LNCAP (cell line): Measurements from ENCODE around the gene TOX3.

Source experiments
- CTCF ChIP-seq: fragments of 450-650 bp; IDR thresholded peaks from 2 replicates; pipeline ENCODE4 v1.5.1; 2017; ENCODE audit warnings: mild to moderate bottlenecking

The TOX3 gene

GRCh38 chr16:52451971-52452421, 94.9 kb downstream of the TOX3 start:
- TF ChIP-seq CTCF, result no peak

- no peak for TF ChIP-seq CTCF
These were observed 96.0 kb downstream of the TOX3 start for GRCh38 chr16:52450916-52451315.

- no peak for TF ChIP-seq CTCF
These were observed 96.7 kb downstream of the TOX3 start for GRCh38 chr16:52450241-52450640.

- TF ChIP-seq CTCF, result no peak
These were observed 100.9 kb downstream of the TOX3 start for GRCh38 chr16:52446080-52446479.

- TF ChIP-seq CTCF, result no peak
These were observed 105.1 kb downstream of the TOX3 start for GRCh38 chr16:52441886-52442285.

GRCh38 chr16:52440248-52440647, 106.7 kb downstream of the TOX3 start:
- no peak for TF ChIP-seq CTCF

GRCh38 chr16:52439750-52440149, 107.2 kb downstream of the TOX3 start:
- TF ChIP-seq CTCF, result no peak

GRCh38 chr16:52439171-52439701, 107.7 kb downstream of the TOX3 start:
- no peak for TF ChIP-seq CTCF
